ENCODE data around the gene PCOLCE2. TPM values are rescaled to one million over a fixed set of nuclear protein-coding genes. Genes with fewer than 3 reads are reported as not detected.

PCOLCE2 gene
- total RNA-seq, 1 donor from 2014 or later = 16.1 TPM

DNA sequence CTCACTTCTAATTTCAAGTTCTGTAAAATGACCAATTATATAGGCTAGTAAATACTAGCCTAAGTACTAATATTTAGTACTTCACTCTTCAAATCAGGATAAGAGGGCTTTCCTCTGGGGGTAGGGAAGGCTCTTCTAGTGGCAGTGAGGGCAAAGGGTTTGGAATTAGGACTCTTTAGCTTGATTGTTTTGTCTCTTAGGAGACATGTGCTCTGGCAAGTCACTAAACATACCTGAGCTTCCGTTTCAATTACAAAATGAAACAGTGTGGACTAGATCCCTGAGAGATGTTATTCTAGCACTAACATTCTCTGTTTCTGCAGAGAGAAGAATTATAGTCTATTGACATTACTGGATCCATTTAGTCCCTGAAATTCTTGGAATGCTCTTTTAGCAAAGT, 71.5 kb downstream of the PCOLCE2 start:
- DNase-seq (ENCODE audit: low spot score) = no peak

GRCh38 chr3:142815803-142816202, 73.1 kb downstream of the PCOLCE2 start:
- no peak for DNase-seq (ENCODE audit: low spot score)

GRCh38 chr3:142809259-142809658, 79.6 kb downstream of the PCOLCE2 start:
- no peak for DNase-seq (ENCODE audit: low spot score)

DNA sequence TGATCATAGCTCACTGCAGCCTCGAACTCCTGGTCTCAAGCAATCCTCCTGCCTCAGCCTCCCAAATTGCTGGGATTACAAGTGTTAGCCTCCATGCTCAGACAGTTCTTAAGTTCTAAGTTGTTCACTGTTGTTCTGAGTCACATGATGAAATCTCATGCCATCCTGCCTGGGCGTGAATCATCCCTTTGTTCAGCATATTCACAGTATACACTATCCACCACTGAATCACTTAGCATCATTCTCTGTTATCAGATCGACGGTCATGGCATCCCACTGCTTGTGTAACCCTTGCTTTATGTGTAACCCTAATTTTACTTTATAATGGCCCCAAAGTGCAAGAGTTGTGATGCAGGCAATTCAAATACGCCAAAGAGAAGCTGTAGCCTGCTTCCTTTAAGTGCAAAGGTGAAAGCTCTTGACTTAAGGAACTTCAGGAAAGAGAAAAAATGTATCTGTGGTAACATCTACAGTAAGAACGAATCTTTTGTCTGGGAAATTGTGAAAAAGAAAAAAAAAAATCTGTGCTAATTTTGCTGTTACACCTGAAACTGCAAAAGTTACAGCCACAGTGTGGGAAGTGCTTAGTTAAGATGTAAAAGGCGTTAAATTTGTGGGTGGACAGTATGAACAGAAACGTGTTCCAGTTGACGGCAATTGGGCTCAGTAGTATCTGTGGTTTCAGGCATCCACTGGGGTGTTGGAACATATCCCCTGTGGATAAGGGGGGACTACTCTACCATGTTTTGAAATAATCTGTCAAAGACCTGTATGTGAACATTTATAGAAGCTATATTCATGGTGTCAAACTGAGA, 80.6 kb downstream of the PCOLCE2 start:
- DNase-seq (ENCODE audit: low spot score) = no peak

DNA sequence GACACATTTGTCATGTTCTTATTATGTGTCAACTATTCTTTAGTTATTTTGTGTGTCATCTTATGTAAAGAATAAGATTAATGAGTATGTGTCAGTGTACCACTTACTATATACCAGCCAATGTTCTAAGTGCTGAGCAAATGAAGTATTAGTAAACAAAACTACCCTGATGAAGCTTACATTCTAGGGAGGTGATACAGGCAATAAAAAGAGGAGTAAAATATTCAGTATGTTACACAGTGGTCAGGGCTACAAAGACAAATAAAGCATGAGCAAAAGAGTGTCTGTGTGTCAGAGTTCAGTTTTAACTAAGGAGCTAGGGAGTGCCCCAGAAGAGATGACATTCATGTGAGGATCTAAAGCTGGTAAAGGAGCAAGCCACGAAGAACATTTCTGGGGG, 86.0 kb downstream of the PCOLCE2 start:
- DNase-seq (ENCODE audit: low spot score) = no peak

GRCh38 chr3:142801746-142802145, 87.1 kb downstream of the PCOLCE2 start:
- DNase-seq (ENCODE audit: low spot score) = no peak

GRCh38 chr3:142796823-142797222, 92.1 kb downstream of the PCOLCE2 start:
- DNase-seq (ENCODE audit: low spot score) = no peak

DNA sequence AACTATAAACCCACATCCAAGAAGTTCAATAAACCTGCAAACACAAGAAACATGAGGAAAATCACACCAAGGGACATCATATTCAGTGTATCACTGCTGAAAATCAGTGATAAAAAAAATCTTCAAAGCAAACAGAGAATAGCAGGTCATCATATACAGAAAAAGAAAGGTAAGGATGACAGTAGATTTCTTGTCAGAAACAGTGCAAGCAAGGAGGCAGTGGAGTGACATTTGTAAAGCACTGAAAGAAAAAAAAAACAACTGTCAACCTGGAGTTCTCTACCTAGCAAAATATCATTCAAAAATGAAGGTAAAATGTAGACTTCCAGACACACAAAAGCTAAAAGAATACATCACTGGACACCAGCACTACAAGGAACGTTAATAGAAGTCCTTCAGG, 93.6 kb downstream of the PCOLCE2 start:
- DNase-seq (ENCODE audit: low spot score) = no peak

DNA sequence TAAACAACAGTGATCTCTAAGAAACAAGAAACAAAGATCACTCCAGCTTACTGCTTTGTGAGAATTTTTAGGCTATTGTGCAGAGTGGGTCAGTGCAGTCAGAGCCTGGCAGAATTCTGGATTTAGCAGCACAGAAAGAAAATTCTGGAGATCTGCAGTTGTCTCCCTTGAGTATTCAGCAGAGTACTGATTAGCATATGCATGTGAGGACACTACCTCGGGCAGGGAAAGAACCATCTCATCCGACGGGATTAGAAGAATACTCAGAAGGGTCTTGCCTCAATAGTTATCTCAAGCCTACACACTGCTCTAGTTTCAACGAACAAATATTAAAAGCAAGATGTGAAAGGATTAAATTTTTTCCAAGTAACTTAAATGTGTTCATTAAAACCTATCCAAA, 94.4 kb downstream of the PCOLCE2 start:
- DNase-seq (ENCODE audit: low spot score) = no peak

- no peak for DNase-seq (ENCODE audit: low spot score)
Observed at GRCh38 chr3:142787719-142788118, 101.2 kb downstream of the PCOLCE2 start.

GRCh38 chr3:142785996-142786395, 102.9 kb downstream of the PCOLCE2 start:
- no peak for DNase-seq (ENCODE audit: low spot score)

GRCh38 chr3:142784228-142784627, 104.7 kb downstream of the PCOLCE2 start:
- no peak for DNase-seq (ENCODE audit: low spot score)

- DNase-seq (ENCODE audit: low spot score) = no peak
Observed at GRCh38 chr3:142782616-142783015, 106.3 kb downstream of the PCOLCE2 start.

GRCh38 chr3:142779591-142779990, 109.3 kb downstream of the PCOLCE2 start:
- DNase-seq (ENCODE audit: low spot score) = no peak

- no peak for DNase-seq (ENCODE audit: low spot score)
Observed at GRCh38 chr3:142778541-142778940, 110.3 kb downstream of the PCOLCE2 start.

DNA sequence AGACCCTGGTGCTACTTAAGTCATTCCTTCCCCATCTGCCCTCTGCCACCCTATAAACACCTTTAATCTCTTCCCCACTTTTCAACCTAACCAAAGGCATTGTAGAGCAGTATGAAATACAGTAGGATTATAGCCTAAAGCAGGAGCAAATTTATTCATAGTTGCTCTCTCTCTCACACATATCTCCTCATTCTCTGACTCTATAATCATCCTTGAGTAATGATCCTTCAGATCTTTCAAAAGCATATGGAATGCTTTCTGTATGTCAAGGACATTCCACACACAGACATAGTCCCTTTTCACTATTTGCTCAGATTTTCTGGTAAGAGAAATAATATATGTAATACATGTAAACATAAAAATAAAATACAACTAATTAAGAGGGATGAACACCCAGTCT, 111.0 kb downstream of the PCOLCE2 start:
- no peak for DNase-seq (ENCODE audit: low spot score)

- DNase-seq (ENCODE audit: low spot score) = no peak
Observed at GRCh38 chr3:142768338-142768737, 120.5 kb downstream of the PCOLCE2 start.

Other genes starting within 250 kb of the PCOLCE2 start
- 58.0 TPM for gene TRPC1, start 165.0 kb downstream of the PCOLCE2 start, total RNA-seq (ENCODE audit: insufficient read depth, low replicate concordance)
- 7.9 TPM for gene PAQR9, start 74.6 kb upstream of the PCOLCE2 start, total RNA-seq (ENCODE audit: insufficient read depth, low replicate concordance)
- gene U2SURP, start 112.5 kb upstream of the PCOLCE2 start, total RNA-seq (ENCODE audit: insufficient read depth, low replicate concordance) = 53.2 TPM
- gene CHST2, start 230.7 kb upstream of the PCOLCE2 start, total RNA-seq (ENCODE audit: insufficient read depth, low replicate concordance) = 17.3 TPM

All from umbilical cord (tissue), 2 donors.